ENCODE measurements around the gene VCAN. TPM values are rescaled to one million over a fixed set of nuclear protein-coding genes. Genes with fewer than 3 reads are reported as not detected.

VCAN gene
- total RNA-seq, 4 donors from 2014 or later, result 26.8 to 148 (median 65.8) TPM

- peak; percentile 74 for ATAC-seq
- Histone ChIP-seq H3K27ac (no peak overlapping the region), H3K27me3 (no peaks in the 10 kb centered on the region), H3K9me3 (peaks cover 0 to 5% (median 0%) of the 10 kb centered on the region in 3 donors), H3K36me3 (no peaks in the 10 kb centered on the region), H3K4me1 (no peaks in the 10 kb centered on the region), H3K4me3 (no peak overlapping the region)
- TF ChIP-seq EP300 (IDR thresholded peaks at IDR 0.05) (no peak), CTCF (IDR thresholded peaks at IDR 0.05) (no peak), POLR2A (IDR thresholded peaks at IDR 0.05) (no peak), POLR2AphosphoS5 (IDR thresholded peaks at IDR 0.05) (no peak)
Observed at GRCh38 chr5:83503662-83504061, 32.1 kb downstream of the VCAN start.

DNA sequence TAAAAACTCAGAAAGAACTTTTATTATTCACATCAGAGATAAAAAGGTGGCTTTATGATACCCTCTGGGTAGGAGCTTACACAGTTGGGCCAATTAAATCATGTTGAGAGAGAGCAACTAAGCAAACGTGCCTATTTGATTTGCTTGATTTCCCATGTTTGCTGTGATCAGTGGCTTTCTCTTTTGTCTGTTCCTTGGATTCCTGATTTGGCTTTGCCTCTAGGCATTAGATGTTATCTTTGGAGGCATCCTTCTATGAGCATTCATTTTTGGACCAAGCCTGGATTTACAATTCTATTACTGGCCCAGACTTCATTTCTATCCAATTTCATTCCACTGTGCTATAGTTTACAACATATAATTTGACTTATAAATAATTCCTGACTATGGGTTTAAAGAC is 35.9 kb downstream of the VCAN start:
- no peak overlapping the region for H3K4me3 ChIP-seq
- no peaks in the 10 kb centered on the region for H3K27me3 ChIP-seq
- H3K27ac ChIP-seq, result no peak overlapping the region
- WGBS, 2 donors (ENCODE audit: low coverage in 1 of 2), result 43% methylated on average over 1 of the region's 1 CpG; no CpG with 5 or more reads in 1 of the 2 donors
- no peaks in the 10 kb centered on the region for H3K4me1 ChIP-seq
- TF ChIP-seq EP300 (IDR thresholded peaks at IDR 0.05) (no peak), CTCF (IDR thresholded peaks at IDR 0.05) (no peak), POLR2AphosphoS5 (IDR thresholded peaks at IDR 0.05) (no peak), POLR2A (IDR thresholded peaks at IDR 0.05) (no peak)
- peaks cover 0 to 5% (median 0%) of the 10 kb centered on the region in 3 donors for H3K9me3 ChIP-seq
- no peaks in the 10 kb centered on the region for H3K36me3 ChIP-seq
- no peak for ATAC-seq

GRCh38 chr5:83509540-83509939 is 38.0 kb downstream of the VCAN start:
- Histone ChIP-seq H3K9me3 (peaks cover 0 to 5% (median 0%) of the 10 kb centered on the region in 3 donors), H3K27me3 (no peaks in the 10 kb centered on the region), H3K4me3 (no peak overlapping the region), H3K36me3 (no peaks in the 10 kb centered on the region), H3K4me1 (no peaks in the 10 kb centered on the region), H3K27ac (peak overlapping the region in 1 of 4 donors; percentile 2)
- TF ChIP-seq EP300 (IDR thresholded peaks at IDR 0.05), result no peak
- TF ChIP-seq POLR2AphosphoS5 (IDR thresholded peaks at IDR 0.05), result no peak
- TF ChIP-seq CTCF (IDR thresholded peaks at IDR 0.05), result no peak
- TF ChIP-seq POLR2A (IDR thresholded peaks at IDR 0.05), result no peak
- WGBS, 2 donors (ENCODE audit: low coverage in 1 of 2), result 40 to 67% methylated on average over 1 to 4 of the region's 4 CpGs
- ATAC-seq, result peak; percentile 58

GRCh38 chr5:83510260-83510659 is 38.7 kb downstream of the VCAN start:
- no peaks in the 10 kb centered on the region for H3K36me3 ChIP-seq
- ATAC-seq, result no peak
- H3K4me1 ChIP-seq, result no peaks in the 10 kb centered on the region
- WGBS, 2 donors (ENCODE audit: low coverage in 1 of 2), result 33 to 50% methylated on average over 1 of the region's 1 CpG
- peaks cover 0 to 5% (median 0%) of the 10 kb centered on the region in 3 donors for H3K9me3 ChIP-seq
- peak overlapping the region in 1 of 2 donors; percentile 11 for H3K4me3 ChIP-seq
- TF ChIP-seq POLR2A (IDR thresholded peaks at IDR 0.05) (no peak), POLR2AphosphoS5 (IDR thresholded peaks at IDR 0.05) (no peak), EP300 (IDR thresholded peaks at IDR 0.05) (no peak), CTCF (IDR thresholded peaks at IDR 0.05) (no peak)
- H3K27me3 ChIP-seq, result no peaks in the 10 kb centered on the region
- H3K27ac ChIP-seq, result no peak overlapping the region

DNA sequence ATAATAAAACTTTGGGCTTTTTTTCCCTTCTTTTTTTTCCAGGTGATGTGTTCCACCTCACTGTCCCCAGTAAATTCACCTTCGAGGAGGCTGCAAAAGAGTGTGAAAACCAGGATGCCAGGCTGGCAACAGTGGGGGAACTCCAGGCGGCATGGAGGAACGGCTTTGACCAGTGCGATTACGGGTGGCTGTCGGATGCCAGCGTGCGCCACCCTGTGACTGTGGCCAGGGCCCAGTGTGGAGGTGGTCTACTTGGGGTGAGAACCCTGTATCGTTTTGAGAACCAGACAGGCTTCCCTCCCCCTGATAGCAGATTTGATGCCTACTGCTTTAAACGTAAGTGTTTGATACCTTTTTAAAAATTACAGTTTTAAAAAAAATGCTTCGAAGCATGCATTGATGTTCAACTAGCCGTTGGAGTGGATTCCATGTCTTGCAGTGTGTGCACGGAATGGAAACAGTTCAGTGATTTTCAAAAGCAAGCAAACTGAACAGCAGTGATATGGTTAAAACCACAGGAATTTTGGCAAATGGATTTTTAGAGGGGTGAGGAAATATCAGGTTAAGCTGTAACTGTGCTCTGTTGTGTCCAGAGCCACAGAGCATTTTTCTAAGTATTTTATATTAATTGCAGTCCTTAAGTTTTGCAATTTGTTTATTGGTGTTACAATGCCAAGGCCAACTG is 40.7 kb downstream of the VCAN start:
- H3K9me3 ChIP-seq, result no peaks in the 10 kb centered on the region
- H3K27ac ChIP-seq, result no peak overlapping the region
- no peak for ATAC-seq
- WGBS, 2 donors (ENCODE audit: low coverage in 1 of 2), result 94 to 96% methylated on average over 11 to 13 of the region's 13 CpGs
- H3K4me3 ChIP-seq, result no peak overlapping the region
- H3K4me1 ChIP-seq, result peaks cover 0 to 9% (median 0%) of the 10 kb centered on the region in 3 donors
- H3K36me3 ChIP-seq, result no peaks in the 10 kb centered on the region
- H3K27me3 ChIP-seq, result no peaks in the 10 kb centered on the region
- TF ChIP-seq POLR2A (IDR thresholded peaks at IDR 0.05) (no peak), EP300 (IDR thresholded peaks at IDR 0.05) (no peak), POLR2AphosphoS5 (IDR thresholded peaks at IDR 0.05) (no peak)
